T-helper 2 cell treated with Interferon-gamma antibody and Interleukin-4, amounts not matched to agents 5 μg/mL and 100 μg/mL, for 36 hours (primary cell): ENCODE measurements around the gene ASZ1.

Experiments
- DNase-seq: peaks from one replicate; pipeline ENCODE4 v3.0.0; 2021; ENCODE audit warnings: low spot score
- H3K27ac Mint-ChIP-seq: one replicate; pipeline ENCODE4 v1.8.0; 2021; ENCODE audit warnings: mild to moderate bottlenecking, mixed read lengths
- H3K27me3 Mint-ChIP-seq: one replicate; pipeline ENCODE4 v1.8.0; 2021; ENCODE audit warnings: low read depth, mixed read lengths
- H3K36me3 Mint-ChIP-seq: one replicate; pipeline ENCODE4 v1.8.0; 2021; ENCODE audit warnings: low read depth, mixed read lengths
- H3K4me1 Mint-ChIP-seq: one replicate; pipeline ENCODE4 v1.8.0; 2021; ENCODE audit warnings: low read depth, mixed read lengths
- H3K4me3 Mint-ChIP-seq: one replicate; pipeline ENCODE4 v1.8.0; 2022; ENCODE audit warnings: mild to moderate bottlenecking, moderate library complexity, mixed read lengths
- H3K9me3 Mint-ChIP-seq: one replicate; pipeline ENCODE4 v1.8.0; 2021; ENCODE audit warnings: mixed read lengths

Gene ASZ1

GRCh38 chr7:117347480-117347879 lies 79.8 kb downstream of the ASZ1 start:
- Mint-ChIP-seq H3K9me3 (no peaks in the 10 kb centered on the region), H3K36me3 (no peaks in the 10 kb centered on the region), H3K27me3 (peaks cover 10% of the 10 kb centered on the region), H3K4me3 (no peak overlapping the region), H3K4me1 (no peaks in the 10 kb centered on the region), H3K27ac (no peak overlapping the region)
- DNase-seq, result no peak

GRCh38 chr7:117346161-117346560 lies 81.1 kb downstream of the ASZ1 start:
- no peaks in the 10 kb centered on the region for H3K9me3 Mint-ChIP-seq
- no peak overlapping the region for H3K4me3 Mint-ChIP-seq
- H3K27me3 Mint-ChIP-seq, result peaks cover 10% of the 10 kb centered on the region
- DNase-seq, result no peak
- H3K4me1 Mint-ChIP-seq, result no peaks in the 10 kb centered on the region
- no peak overlapping the region for H3K27ac Mint-ChIP-seq
- H3K36me3 Mint-ChIP-seq, result no peaks in the 10 kb centered on the region

GRCh38 chr7:117338020-117338419 lies 89.3 kb downstream of the ASZ1 start:
- Mint-ChIP-seq H3K4me1 (peaks cover 1% of the 10 kb centered on the region), H3K4me3 (no peak overlapping the region), H3K36me3 (no peaks in the 10 kb centered on the region), H3K9me3 (no peaks in the 10 kb centered on the region), H3K27me3 (peaks cover 8% of the 10 kb centered on the region), H3K27ac (no peak overlapping the region)
- DNase-seq, result no peak

GRCh38 chr7:117333168-117333567 lies 94.1 kb downstream of the ASZ1 start:
- Mint-ChIP-seq H3K27ac (no peak overlapping the region), H3K27me3 (peaks cover 16% of the 10 kb centered on the region), H3K36me3 (no peaks in the 10 kb centered on the region), H3K4me3 (no peak overlapping the region), H3K9me3 (no peaks in the 10 kb centered on the region), H3K4me1 (no peaks in the 10 kb centered on the region)
- DNase-seq, result no peak

- DNase-seq, result no peak
- Mint-ChIP-seq H3K27me3 (peaks cover 20% of the 10 kb centered on the region), H3K27ac (no peak overlapping the region), H3K4me3 (no peak overlapping the region), H3K9me3 (no peaks in the 10 kb centered on the region), H3K4me1 (no peaks in the 10 kb centered on the region), H3K36me3 (no peaks in the 10 kb centered on the region)
These were observed 95.3 kb downstream of the ASZ1 start for GRCh38 chr7:117332031-117332430.

GRCh38 chr7:117325836-117326235 lies 101.5 kb downstream of the ASZ1 start:
- DNase-seq, result no peak
- Mint-ChIP-seq H3K27ac (no peak overlapping the region), H3K27me3 (peaks cover 59% of the 10 kb centered on the region), H3K4me1 (peaks cover 4% of the 10 kb centered on the region), H3K4me3 (no peak overlapping the region), H3K9me3 (no peaks in the 10 kb centered on the region), H3K36me3 (no peaks in the 10 kb centered on the region)

GRCh38 chr7:117324960-117325359 lies 102.3 kb downstream of the ASZ1 start:
- Mint-ChIP-seq H3K36me3 (no peaks in the 10 kb centered on the region), H3K27me3 (peaks cover 67% of the 10 kb centered on the region), H3K9me3 (no peaks in the 10 kb centered on the region), H3K27ac (no peak overlapping the region), H3K4me3 (no peak overlapping the region), H3K4me1 (peaks cover 4% of the 10 kb centered on the region)
- DNase-seq, result no peak

- H3K9me3 Mint-ChIP-seq, result no peaks in the 10 kb centered on the region
- H3K27me3 Mint-ChIP-seq, result peaks cover 69% of the 10 kb centered on the region
- peak overlapping the region; percentile 48 for H3K4me3 Mint-ChIP-seq
- H3K4me1 Mint-ChIP-seq, result peaks cover 4% of the 10 kb centered on the region
- H3K27ac Mint-ChIP-seq, result no peak overlapping the region
- H3K36me3 Mint-ChIP-seq, result no peaks in the 10 kb centered on the region
- no peak for DNase-seq
These were observed 103.2 kb downstream of the ASZ1 start for GRCh38 chr7:117323851-117324711.

- DNase-seq, result no peak
- H3K4me3 Mint-ChIP-seq, result peak overlapping the region; percentile 48
- H3K9me3 Mint-ChIP-seq, result no peaks in the 10 kb centered on the region
- H3K4me1 Mint-ChIP-seq, result peaks cover 4% of the 10 kb centered on the region
- no peaks in the 10 kb centered on the region for H3K36me3 Mint-ChIP-seq
- H3K27ac Mint-ChIP-seq, result no peak overlapping the region
- H3K27me3 Mint-ChIP-seq, result peaks cover 71% of the 10 kb centered on the region
These were observed 103.9 kb downstream of the ASZ1 start for GRCh38 chr7:117323305-117323850.

- DNase-seq, result no peak
- Mint-ChIP-seq H3K36me3 (no peaks in the 10 kb centered on the region), H3K9me3 (no peaks in the 10 kb centered on the region), H3K27me3 (peaks cover 77% of the 10 kb centered on the region), H3K4me1 (peaks cover 4% of the 10 kb centered on the region), H3K4me3 (peak within 1 kb of the TSS; percentile 48), H3K27ac (no peak within 1 kb of the TSS)
These were observed 104.5 kb downstream of the ASZ1 start, which contains the start of gene WNT2 for GRCh38 chr7:117322741-117323304. Gene WNT2 (minus strand): TSS chr7:117323058. CDS start chr7:117322989, 69 bp downstream.

GRCh38 chr7:117320523-117320922 lies 106.8 kb downstream of the ASZ1 start:
- Mint-ChIP-seq H3K9me3 (no peaks in the 10 kb centered on the region), H3K27me3 (peaks cover 64% of the 10 kb centered on the region), H3K4me1 (peaks cover 4% of the 10 kb centered on the region)

GRCh38 chr7:117319181-117319580 lies 108.1 kb downstream of the ASZ1 start:
- H3K9me3 Mint-ChIP-seq, result no peaks in the 10 kb centered on the region
- H3K27ac Mint-ChIP-seq, result no peak overlapping the region
- no peak overlapping the region for H3K4me3 Mint-ChIP-seq
- H3K36me3 Mint-ChIP-seq, result no peaks in the 10 kb centered on the region
- peaks cover 4% of the 10 kb centered on the region for H3K4me1 Mint-ChIP-seq
- H3K27me3 Mint-ChIP-seq, result peaks cover 54% of the 10 kb centered on the region
- no peak for DNase-seq

More at GRCh38 chr7:117320523-117320922, 106.8 kb downstream of the ASZ1 start:
- no peak overlapping the region for H3K27ac Mint-ChIP-seq
- no peaks in the 10 kb centered on the region for H3K36me3 Mint-ChIP-seq
- DNase-seq, result no peak
- H3K4me3 Mint-ChIP-seq, result no peak overlapping the region

GRCh38 chr7:117313582-117313981 lies 113.7 kb downstream of the ASZ1 start:
- H3K27ac Mint-ChIP-seq, result no peak overlapping the region
- no peaks in the 10 kb centered on the region for H3K9me3 Mint-ChIP-seq
- H3K4me3 Mint-ChIP-seq, result no peak overlapping the region
- no peaks in the 10 kb centered on the region for H3K4me1 Mint-ChIP-seq
- H3K27me3 Mint-ChIP-seq, result peaks cover 18% of the 10 kb centered on the region
- no peaks in the 10 kb centered on the region for H3K36me3 Mint-ChIP-seq
- DNase-seq, result no peak
